WI38 (cell line): Measurements from ENCODE around the gene ZNF519.
"Not testable (repeated sequence)": the region's sequence is repeated elsewhere in the genome, so short reads cannot be mapped to it uniquely, and the experiment has no call there.

Experiments
- H3K4me3 ChIP-seq: 2 replicates; pipeline ENCODE4 v1.5.1; 2011; ENCODE audit warnings: low read depth, mild to moderate bottlenecking, control low read depth, low read length
- TF ChIP-seq, protein P1 (sequence below): IDR thresholded peaks from 2 replicates; pipeline ENCODE4 v1.5.1; 2012; ENCODE audit warnings: low read depth, mild to moderate bottlenecking, control low read depth, low read length

ZNF519 gene

DNA sequence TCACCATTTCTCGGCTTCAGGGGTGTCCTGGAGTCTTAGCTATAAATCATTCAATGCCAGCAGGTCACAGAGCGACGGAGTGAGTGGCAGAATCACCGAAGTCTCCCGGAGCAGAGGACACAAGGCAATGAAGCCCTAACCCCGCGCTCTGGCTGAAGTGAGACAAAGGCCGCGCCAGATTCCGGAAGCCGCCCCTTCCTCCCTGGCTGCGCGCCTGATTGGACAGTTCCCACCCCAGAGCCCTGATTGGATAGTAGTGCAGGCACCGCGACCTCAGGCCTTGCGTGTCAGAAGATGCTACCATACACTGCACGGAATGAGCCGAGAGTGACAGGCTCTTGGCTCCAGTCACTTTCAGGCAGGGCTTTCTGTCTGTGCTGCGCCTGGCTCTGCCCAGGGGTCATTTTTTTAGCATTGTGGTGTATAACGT lies at the start of gene ZNF519:
TSS of gene ZNF519 (minus strand) at position 165 of the 430 bp plus-strand sequence. CDS start at position 7, 158 bp downstream.
- peak within 1 kb of the TSS; percentile 73 for H3K4me3 ChIP-seq

DNA sequence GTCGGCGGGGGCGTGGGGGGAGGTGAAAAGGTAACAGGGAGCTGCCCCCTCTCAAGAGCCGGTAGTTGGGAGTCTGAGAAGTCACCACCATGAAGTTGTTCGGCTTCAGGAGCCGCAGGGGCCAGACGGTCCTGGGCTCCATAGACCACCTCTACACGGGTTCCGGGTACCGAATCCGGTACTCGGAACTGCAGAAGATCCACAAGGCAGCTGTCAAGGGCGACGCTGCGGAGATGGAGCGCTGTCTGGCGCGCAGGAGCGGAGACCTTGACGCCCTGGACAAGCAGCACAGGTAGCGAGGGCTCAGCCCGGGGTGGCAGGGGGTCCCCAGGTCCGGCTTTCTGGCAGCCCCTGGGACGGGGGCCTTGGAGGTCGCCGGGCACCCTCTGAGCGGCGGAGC lies 47.1 kb upstream of the ZNF519 start:
- TF ChIP-seq, protein P1, sequence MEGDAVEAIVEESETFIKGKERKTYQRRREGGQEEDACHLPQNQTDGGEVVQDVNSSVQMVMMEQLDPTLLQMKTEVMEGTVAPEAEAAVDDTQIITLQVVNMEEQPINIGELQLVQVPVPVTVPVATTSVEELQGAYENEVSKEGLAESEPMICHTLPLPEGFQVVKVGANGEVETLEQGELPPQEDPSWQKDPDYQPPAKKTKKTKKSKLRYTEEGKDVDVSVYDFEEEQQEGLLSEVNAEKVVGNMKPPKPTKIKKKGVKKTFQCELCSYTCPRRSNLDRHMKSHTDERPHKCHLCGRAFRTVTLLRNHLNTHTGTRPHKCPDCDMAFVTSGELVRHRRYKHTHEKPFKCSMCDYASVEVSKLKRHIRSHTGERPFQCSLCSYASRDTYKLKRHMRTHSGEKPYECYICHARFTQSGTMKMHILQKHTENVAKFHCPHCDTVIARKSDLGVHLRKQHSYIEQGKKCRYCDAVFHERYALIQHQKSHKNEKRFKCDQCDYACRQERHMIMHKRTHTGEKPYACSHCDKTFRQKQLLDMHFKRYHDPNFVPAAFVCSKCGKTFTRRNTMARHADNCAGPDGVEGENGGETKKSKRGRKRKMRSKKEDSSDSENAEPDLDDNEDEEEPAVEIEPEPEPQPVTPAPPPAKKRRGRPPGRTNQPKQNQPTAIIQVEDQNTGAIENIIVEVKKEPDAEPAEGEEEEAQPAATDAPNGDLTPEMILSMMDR = no peak

DNA sequence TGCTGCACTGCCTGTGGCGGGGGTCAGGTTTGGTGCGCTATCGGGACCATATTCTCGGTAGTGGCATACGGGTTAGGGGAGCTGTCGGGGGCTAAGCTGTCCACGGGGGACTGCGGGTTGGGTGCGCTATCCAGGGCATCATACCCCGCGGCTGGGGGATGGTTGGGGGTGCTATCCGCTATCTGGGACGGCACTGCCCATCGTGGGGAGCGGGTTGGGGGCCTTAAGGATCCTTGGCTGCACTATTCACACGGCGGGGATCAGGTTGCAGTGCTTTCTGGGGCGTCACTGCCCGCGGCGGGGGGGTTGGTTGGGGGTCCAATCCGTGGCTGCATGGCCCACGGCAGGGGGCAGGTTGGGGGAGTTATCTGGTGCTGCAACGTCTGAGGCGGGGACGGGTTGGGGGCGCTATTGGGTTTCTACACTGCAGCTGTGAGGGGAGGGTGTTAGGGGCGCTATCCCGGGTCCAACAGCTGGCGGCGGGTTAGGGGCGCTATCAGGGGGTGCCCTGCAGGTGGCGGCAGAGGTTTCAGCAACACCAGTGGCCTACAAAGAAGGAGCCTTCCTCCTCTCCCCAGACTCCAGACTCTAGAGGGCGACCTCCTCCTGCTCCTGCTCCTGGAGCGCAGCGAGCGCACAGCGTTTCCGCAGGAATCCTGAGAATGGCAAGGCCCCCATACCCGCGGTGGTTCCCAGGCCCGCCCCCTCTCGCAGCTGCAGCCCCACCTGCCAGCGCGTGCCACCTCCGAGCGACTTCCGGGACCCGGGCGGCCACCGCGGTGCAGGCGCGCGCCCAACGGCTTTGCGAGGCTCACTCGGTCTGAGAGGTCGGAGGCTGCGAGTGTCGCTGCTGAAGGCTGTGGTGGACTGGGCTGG lies 46.3 kb upstream of the ZNF519 start:
- not testable (repeated sequence) for H3K4me3 ChIP-seq

More for the DNA sequence above, 47.1 kb upstream of the ZNF519 start:
- no peak overlapping the region for H3K4me3 ChIP-seq

DNA sequence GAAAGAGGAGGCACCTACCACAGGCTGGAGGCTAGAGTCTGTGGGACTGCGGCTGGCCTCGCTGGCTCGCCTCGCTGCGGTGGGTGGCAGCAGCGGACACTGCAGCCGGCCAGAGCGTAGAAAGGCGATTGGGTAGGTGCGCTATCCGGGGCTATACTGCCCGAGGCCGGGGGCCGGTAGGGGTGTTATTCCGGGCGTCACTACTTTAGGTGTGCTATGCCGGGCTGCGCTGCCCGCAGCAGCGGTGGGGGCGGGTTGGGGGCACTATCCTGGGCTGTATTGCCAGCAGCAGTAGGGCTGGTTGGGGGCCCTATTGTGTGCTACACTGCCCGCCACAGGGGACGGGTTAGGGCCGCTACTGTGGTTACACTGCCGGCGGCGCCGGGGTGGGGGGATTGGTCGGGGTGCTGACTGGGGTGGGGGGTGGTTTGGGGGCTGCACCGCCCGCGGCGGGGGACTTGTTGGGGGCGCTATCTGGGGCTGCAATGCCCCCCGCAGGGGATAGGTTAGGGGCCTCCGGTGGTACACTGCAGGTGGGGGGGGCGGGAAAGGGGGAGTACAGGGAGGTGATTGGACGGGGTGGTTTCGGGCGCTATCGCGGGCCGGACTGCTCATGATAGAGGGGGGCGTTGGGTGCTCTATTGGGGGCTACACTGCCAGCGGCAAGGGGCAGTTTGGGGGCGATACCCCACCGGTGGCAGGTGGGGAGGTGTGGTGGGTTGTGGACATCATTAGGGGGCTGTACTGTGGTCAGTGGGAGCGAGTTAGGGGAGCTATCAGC lies 45.5 kb upstream of the ZNF519 start:
- H3K4me3 ChIP-seq = not testable (repeated sequence)

DNA sequence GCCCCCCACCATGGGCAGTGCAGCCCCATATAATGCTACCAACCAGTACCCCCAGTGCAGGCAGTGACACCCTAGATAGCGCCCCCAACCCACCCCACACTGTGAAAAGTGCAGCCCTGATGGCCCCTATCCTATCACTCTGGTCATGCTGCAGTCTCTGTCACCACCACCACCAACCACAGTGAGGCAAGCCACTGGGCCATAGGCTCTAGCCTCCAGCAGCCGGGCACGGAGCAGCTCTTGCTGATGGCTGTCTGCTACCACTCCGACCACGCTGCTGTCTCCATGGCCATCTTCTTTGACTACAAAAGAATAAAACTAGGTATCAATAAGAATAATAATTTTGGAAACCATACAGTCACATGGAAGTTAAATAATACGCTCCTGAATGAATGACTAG lies 43.2 kb upstream of the ZNF519 start:
- not testable (repeated sequence) for H3K4me3 ChIP-seq

DNA sequence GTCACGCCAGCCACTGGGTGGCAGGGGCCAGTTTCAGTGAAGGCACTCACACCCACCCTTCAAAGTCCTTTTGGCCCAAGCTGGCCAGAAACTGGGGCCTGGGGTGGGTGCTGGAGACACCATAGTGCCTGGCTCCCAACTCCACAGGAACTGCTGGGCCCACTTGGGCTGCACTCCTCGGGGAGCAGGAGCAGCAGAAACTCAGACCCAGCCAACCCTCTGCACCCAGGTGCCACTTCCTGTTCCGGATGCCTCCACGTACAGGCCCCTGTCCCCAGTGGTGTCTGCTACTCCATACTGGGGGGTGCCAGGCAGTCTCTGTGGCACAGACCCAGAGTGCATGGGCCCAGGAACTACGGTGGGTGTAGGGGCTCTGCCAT lies 42.5 kb upstream of the ZNF519 start:
- no peak overlapping the region for H3K4me3 ChIP-seq
- TF ChIP-seq, protein P1 = no peak

DNA sequence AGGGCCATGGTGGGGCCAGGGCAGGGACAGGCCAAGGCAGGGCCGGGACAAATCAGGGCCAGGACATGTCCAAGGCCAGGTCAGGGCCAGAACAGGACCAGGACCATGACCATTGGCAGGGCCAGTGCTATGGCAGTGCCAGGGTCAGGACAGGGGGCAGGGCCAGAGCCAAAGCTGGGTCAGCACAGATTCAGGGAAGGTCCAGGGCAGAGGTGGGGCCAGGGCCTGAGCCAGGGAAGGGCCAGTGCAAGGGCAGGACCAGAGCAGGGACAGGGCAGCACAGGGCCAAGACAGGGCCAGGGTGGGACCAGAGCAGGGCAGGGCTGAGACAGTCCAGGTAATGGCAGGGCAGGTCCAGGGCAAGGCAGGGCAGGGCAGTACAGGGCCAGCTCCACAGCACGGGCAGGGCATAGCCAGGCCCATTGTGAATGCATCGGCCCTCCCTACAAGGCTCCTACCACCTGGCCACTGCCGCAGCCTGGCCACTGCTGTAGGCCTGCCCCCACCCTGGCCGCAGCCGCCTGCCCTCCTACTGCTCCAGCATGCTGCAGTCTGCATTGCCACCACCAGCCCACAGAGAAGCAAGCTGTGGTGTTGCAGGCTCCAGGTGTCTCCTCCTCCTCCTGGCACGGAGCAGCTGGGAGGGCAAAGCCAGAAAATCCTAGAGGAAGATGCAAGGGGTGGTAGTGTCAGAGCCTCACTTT lies 41.9 kb upstream of the ZNF519 start:
- H3K4me3 ChIP-seq = not testable (repeated sequence)

DNA sequence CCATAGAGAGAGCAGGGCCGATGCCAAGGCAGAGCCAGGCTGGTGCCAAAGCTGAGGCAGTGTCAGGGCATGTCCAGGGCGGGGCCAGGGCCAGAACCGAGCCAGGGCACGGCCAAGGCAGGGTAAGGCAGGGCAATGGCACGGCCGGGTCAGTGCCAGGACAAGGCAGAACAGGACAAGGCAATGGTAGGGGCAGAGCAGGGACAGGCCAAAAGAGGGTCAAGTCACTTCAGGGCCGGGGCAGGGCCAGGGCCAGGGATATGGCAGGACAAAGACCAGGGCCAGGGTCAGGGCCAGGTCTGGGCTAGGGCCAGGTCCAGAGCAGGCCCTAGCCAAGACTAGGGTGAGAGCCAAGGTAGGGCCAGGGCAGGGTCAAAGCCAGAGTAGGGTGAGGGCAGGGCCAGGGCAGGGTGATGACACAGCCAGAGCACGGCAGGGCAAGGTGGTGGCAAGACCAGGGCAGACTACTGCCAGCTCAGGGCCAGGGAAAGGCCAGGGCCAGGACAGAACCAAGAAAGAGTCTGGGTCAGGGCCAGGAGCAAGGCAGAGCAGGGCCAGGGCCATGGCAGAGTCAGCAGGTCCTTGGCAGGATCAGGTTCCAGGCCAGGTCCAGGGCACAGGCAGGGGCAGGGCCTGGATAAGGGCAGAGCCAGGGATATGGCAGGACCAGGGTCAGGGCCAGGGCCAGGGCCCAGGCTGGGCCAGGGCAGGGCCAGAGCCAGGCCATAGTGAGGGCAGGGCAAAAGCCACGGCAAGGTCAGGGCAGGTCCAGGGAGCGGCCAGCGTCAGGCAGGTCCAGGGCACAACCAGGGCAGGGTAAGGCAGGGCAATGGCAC lies 41.1 kb upstream of the ZNF519 start:
- H3K4me3 ChIP-seq = not testable (repeated sequence)

DNA sequence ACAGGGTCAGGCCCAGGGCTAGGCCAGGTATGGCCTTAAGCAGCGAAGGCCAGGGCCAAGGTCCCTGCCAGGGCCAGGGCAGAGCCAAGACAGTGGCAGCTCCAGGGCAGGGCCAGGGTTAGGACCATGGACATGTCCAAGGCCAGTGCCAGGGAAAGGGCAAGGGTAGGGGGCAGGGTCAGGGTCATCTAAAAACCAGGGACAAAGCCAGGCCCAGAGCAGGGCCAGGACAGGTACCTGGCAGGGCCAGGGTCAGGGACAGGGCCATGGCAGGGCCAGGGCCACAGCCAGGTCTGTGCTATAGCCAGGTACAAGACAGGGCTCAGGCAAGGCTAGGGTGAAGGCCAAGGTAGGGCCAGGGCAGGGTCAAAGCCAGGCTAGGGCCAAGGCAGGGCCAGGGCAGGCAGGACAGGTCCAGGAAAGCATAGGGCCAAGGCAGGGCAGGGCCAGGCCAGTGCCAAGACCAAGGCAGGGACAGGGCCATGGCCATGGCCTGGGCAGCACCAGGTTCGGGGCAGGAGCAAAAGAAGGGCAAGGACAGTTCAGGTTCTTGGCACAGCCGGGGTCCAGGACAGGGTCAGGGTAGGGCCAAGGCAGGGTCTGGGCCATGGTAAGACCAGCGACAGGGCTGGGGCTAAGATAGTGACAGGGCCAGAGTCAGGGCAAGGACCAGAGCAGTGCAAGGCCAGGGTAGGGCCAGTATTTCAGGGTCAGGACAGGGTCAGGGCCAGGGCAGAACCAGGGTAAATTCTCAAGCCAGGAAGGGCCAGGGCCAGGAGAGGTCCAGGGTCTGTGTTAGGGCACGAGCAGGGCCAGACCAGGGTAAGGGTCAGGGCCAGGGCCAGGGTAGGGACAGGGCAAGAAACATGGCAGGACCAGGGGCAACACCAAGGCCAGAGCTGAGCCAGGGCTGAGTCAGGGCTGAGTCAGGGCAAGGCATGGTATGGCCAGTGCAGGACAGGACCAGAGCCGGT lies 40.2 kb upstream of the ZNF519 start:
- H3K4me3 ChIP-seq = not testable (repeated sequence)

DNA sequence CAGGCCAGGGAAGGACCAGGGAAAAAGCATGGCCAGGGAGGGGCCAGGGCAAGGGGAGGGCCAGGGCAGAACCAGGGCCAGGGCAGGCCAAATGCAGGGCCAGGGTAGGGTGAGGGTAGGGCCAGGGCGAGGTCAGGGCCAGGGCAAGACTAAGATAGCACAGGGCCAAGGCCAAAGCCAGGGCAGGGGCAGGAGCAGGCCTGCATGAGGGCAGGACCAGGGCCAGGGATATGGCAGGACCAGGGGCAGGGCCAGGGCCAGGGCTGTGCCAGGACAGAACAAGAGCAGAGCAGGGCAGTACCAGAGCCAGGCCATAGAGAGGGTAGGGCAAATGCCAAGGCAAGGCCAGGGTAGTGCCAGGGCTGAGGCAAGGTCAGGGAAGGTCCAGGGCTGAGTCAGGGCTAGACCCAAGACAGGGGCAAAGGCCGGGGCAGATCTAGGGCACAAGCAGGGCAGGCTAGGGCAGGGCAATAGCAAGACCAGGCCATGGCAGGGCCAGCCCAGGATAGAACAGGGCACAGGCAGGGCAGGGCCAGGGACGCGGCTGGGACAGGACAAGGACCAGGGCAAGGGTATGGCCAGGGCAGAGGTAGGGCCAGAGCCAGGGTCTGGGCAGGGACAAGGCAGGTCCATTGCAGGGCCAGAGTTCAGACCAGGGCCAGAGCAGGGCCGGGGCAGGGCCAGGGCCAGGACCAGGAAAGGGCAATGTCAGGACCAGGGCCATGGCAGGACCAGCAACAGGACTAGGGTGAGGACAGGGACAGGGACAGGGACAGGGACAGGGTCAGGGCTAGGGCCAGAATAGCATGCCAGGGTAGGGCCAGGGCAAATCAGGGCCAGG lies 39.3 kb upstream of the ZNF519 start:
- not testable (repeated sequence) for H3K4me3 ChIP-seq

DNA sequence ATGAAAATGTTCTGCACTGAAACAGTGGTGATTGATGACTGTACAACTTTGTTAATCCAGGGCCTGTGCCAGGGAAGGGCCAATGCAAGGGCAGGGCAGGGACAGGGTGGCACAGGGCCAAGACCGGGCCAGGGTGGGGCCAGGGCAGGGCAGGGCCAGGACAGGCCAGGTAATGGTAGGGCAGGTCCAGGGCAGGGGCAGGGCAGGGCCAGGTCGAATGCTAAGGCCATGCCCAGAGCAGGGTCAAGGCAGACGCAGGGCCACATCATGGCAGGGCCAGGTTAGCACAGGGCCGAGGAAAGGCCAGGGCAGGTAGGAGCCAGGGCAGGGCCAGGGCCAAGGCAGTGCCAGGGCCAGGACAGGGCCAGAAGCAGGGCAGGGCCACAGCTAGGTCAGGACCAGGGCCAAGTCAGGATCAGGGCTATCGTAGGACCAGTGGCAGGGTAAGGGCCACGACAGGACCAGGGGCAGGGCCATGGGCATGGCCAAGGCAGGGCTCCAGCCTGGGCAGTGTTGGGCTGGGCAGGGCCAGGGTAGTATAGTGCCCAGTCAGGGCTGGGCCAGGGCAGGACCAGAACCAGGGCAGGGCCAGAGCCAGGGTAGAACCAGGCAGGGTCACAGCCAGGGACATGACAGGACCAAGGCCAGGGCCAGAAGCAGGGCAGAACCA lies 38.3 kb upstream of the ZNF519 start:
- H3K4me3 ChIP-seq = not testable (repeated sequence)

DNA sequence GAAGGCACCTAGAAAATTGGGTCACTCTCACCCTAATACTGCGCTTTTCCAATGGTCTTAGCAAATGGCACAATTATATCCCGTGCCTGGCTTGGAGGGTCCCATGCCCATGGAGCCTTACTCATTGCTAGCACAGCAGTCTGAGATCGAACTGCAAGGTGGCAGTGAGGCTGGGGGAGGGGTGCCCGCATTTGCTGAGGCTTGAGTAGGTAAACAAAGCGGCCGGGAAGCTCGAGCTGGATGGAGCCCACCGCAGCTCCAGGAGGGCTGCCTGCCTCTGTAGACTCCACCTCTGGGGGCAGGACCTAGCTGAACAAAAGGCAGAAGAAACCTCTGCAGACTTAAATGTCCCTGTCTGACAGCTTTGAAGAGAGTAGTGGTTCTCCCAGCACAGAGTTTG lies 30.7 kb upstream of the ZNF519 start:
- not testable (repeated sequence) for H3K4me3 ChIP-seq

DNA sequence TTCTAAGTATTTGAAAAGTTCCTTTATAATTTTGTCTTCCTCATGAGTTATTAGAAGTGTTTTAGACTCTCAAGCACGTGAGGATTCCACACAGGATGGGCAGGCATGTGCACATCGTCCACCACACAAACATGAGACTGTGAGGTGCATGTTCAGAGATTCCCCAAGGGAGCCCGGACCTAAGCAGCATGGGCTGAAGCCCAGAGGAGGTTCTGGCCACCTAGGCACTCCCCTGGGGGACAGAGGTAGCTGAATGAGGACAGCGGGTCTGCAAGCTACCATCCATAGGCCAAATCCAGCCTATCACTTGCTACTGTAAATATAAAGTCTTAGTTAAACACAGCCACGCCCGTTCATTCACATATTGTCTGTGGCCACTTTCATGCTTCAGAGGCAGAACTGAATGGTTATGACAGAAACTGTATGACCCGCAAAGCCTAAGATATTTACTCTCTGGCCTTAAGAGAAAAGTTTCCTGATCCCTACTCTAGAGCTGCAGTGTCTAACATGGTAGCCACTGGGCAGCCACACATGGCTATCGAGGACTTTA lies 19.4 kb upstream of the ZNF519 start:
- H3K4me3 ChIP-seq = not testable (repeated sequence)

DNA sequence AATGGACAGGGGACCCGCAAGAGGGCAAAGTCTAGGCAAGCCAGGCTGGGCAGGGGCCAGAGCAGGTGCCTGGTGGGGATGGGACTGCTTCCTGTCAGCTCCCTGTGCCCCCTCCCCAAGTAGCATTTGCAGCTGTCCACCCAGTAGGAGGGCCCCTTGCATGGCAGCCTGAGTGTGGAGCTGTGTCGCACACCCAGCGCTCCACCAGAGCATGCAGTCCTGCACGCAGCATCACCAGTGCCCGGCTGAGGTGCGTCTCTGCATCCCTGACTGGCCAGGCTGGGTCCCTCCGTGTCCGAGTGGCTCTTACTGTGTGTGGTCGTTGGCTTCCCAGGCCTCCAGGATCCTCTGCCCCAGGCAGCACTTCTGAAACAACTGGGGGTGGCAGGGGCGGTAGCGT lies 18.5 kb upstream of the ZNF519 start:
- not testable (repeated sequence) for H3K4me3 ChIP-seq
